ENCODE results near the gene DCHS2. TPM values are rescaled to one million over a fixed set of nuclear protein-coding genes. Genes with fewer than 3 reads are reported as not detected.

DCHS2 gene, protein sequence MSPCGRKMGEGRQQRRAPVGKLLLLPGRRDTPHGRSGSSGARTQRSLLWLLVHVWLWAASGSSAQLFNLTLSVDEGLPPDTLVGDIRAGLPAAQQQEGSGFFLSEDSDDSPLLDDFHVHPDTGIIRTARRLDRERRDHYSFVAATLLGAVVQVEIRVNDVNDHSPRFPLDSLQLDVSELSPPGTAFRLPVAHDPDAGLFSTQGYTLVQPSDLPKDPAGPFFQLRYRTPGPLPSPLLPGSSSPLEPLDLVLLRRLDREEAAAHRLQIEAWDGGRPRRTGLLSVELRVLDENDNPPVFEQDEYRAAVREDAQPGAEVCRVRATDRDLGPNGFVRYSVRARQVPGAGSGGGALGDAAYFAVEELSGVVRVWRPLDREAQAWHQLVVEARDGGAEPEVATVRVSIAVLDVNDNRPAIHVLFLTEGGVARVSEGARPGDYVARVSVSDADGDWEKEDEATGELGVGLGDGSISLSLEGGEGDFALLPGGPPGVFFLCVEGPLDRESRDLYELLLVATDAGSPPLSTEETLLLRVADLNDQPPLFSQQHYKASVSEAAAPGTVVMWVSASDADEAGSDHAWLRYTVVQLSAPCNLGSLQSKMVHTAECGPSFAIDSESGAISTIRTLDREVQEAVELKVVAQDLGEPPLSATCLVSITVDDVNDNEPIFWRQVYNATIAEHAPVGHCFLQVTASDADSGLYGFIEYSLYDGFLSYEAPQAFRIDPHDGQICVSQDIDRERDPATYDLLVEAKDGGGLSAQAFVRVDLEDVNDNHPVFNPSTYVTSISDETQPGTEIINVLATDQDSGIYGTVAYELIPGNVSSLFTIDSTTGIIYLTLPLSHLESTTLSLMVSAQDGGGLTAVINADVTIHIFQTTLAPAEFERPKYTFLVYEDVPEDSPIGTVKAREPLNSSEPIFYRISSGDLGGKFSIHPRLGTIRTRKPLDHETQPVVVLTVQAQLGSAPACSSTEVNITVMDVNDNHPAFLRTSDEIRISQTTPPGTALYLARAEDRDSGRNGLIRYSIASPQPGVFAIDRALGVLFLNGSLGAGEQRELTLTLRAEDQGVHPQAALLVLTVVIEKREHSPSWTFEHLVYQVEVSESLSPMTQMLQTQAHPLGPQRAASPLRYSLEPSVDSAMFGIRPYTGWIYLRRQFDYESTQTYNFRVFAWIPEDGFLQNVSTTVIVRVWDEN (N-terminal part only)
- total RNA-seq (ENCODE audit: unreplicated experiment), result 97.4 TPM
- long read RNA-seq, partial matches to known transcripts, result 0 of 3 reads
- long read RNA-seq, other reads (novel, unspliced or antisense), result 3 of 3 reads

DNA sequence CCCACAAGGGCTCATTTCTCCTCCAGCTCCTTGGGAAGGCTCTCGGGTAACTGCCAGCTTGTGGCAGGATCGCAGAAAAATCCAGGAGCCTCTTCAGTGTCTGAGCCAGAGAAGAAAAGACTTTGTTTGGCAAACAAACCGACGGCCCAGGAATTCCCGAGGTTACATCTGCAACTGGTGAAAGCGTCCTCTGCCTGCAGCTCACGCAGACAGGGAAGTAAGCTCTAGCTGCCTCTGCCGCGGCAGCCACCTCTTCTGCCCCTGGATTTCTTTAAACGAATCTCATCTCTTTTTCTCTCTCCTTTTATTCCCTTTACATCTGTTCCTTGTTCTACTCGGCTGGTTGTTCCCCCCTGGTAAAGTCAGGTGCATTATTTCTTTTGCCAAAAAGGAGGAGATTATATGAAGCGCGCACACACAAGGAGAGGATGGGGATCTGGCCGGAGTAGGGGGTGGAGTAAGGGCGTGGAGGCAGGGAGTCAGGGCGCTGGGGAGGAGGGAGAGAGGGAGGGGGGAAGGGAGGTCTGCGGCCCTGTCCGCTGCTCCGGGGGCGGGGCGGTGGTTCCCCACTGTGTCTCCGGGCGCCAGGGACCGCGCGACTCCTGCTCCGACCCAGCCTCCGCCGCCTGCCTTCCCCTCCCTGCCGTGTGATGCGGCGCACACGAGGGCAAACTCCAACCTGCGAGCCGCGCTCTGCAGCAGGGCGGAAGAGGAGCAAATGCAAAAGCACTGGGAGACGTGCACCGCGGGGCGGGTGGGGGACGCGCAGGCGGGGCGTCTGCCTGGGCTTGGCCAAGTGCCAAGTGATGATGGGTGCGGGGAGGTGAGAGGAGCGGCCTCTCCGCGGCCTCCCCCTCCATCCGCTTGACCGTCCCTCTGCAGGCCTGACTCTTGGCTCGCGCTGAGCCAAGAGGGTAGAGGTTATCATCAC, at the start of gene DCHS2:
TSS of gene DCHS2 (minus strand) at position 459 of the 931 bp plus-strand sequence. CDS start at position 15, 444 bp downstream.
- DNase-seq, result peak; percentile 92
- peaks cover 17% of the 10 kb centered on the region for H3K27me3 Mint-ChIP-seq (ENCODE audit: unreplicated experiment)
- no peaks in the 10 kb centered on the region for H3K36me3 Mint-ChIP-seq (ENCODE audit: unreplicated experiment)
- H3K4me1 Mint-ChIP-seq (ENCODE audit: low read depth, unreplicated experiment), result peaks cover 7% of the 10 kb centered on the region
- peak within 1 kb of the TSS; percentile 95 for H3K27ac Mint-ChIP-seq (ENCODE audit: unreplicated experiment)
- H3K9me3 Mint-ChIP-seq (ENCODE audit: unreplicated experiment), result peaks cover 13% of the 10 kb centered on the region
- TF ChIP-seq, protein P1, sequence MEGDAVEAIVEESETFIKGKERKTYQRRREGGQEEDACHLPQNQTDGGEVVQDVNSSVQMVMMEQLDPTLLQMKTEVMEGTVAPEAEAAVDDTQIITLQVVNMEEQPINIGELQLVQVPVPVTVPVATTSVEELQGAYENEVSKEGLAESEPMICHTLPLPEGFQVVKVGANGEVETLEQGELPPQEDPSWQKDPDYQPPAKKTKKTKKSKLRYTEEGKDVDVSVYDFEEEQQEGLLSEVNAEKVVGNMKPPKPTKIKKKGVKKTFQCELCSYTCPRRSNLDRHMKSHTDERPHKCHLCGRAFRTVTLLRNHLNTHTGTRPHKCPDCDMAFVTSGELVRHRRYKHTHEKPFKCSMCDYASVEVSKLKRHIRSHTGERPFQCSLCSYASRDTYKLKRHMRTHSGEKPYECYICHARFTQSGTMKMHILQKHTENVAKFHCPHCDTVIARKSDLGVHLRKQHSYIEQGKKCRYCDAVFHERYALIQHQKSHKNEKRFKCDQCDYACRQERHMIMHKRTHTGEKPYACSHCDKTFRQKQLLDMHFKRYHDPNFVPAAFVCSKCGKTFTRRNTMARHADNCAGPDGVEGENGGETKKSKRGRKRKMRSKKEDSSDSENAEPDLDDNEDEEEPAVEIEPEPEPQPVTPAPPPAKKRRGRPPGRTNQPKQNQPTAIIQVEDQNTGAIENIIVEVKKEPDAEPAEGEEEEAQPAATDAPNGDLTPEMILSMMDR (IDR thresholded peaks at IDR 0.05; ENCODE audit: partially characterized antibody, unreplicated experiment), result no peak
- no peak within 1 kb of the TSS for H3K4me3 Mint-ChIP-seq (ENCODE audit: unreplicated experiment)

DNA sequence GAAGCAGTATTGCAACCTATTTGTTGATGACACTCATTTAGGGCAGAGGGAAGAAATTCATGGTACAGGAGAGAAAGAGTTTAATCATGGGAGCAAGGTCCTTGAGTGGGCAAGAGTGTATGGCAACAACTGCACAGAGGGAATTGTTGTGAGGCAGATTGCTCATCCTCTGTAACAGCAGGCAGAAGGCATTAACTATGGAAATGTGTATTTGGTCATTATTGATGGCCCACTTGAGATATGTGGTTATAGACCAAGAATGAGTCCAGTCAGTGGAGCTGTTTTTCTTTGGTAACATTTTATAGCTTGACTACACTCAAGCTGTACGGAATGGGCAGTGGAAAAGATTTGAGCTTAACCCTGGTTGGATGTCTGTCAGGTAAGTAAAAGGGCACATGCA, 42.7 kb upstream of the DCHS2 start:
- Mint-ChIP-seq H3K36me3 (ENCODE audit: unreplicated experiment) (no peaks in the 10 kb centered on the region), H3K4me3 (ENCODE audit: unreplicated experiment) (no peak overlapping the region), H3K27me3 (ENCODE audit: unreplicated experiment) (no peaks in the 10 kb centered on the region), H3K27ac (ENCODE audit: unreplicated experiment) (no peak overlapping the region), H3K9me3 (ENCODE audit: unreplicated experiment) (no peaks in the 10 kb centered on the region), H3K4me1 (ENCODE audit: low read depth, unreplicated experiment) (peaks cover 2% of the 10 kb centered on the region)
- TF ChIP-seq, protein P1 (IDR thresholded peaks at IDR 0.05; ENCODE audit: partially characterized antibody, unreplicated experiment), result no peak
- DNase-seq, result no peak

DNA sequence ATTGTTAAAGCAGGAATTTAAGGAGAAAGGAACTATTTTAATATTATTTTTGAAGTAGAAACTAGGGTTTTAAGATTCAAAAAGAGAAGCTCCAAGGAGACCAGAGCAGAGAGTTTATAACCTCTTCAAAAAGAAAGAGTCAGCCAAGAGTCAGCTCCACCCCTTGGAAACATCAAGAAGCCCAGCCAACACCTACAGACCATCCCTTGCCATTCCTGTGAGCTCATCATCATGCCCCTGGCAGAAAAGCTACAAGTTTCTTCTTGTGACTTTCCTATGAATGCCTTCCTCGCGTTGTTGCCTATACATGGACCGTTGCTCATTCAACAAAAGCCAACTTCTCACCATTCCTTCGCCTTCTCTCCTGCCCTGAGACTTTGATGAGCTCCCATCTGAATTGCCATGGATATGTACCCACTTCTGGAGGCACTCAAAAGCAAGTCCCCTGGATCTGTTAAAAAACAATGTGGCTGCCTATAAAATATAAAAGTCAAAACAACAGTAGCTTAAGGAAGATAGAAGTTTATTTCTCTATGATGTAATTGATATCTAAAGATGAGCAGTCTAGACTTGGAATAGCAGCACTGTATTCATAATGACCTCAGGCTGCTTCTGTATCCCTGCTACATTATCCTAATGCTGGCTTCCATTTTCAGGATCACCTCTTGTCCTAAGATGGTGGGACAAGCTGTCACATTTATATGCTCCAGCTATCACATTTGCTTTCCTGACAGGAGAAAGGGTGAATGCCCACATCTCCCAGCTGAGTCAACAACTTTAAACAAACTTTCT, 38.3 kb upstream of the DCHS2 start:
- Mint-ChIP-seq H3K4me1 (ENCODE audit: low read depth, unreplicated experiment) (peaks cover 2% of the 10 kb centered on the region), H3K9me3 (ENCODE audit: unreplicated experiment) (no peaks in the 10 kb centered on the region)
- TF ChIP-seq, protein P1 (IDR thresholded peaks at IDR 0.05; ENCODE audit: partially characterized antibody, unreplicated experiment), result no peak

DNA sequence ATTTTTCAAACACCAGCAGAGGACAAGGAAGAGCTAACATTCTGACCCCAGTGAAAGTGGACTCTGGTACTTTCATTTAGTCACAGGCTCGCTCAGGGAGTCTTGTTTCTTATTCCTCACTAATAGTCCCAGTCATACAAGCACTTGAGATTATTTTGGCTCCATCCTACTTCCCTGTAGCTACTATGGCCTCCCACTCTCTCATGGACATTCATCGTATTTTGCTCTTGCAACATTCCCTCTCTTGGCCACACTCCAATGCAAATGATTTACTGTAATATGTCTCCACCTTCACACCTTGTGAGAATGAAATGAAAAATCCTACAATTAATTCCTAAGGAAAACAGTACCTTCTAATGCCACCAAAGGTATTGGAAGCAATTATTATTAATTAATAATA, 37.3 kb upstream of the DCHS2 start:
- TF ChIP-seq, protein P1 (IDR thresholded peaks at IDR 0.05; ENCODE audit: partially characterized antibody, unreplicated experiment), result no peak
- Mint-ChIP-seq H3K4me3 (ENCODE audit: unreplicated experiment) (no peak overlapping the region), H3K27me3 (ENCODE audit: unreplicated experiment) (no peaks in the 10 kb centered on the region), H3K4me1 (ENCODE audit: low read depth, unreplicated experiment) (no peaks in the 10 kb centered on the region), H3K9me3 (ENCODE audit: unreplicated experiment) (no peaks in the 10 kb centered on the region), H3K27ac (ENCODE audit: unreplicated experiment) (no peak overlapping the region), H3K36me3 (ENCODE audit: unreplicated experiment) (no peaks in the 10 kb centered on the region)
- no peak for DNase-seq

More for the DNA sequence above, 38.3 kb upstream of the DCHS2 start:
- H3K36me3 Mint-ChIP-seq (ENCODE audit: unreplicated experiment), result no peaks in the 10 kb centered on the region
- H3K27ac Mint-ChIP-seq (ENCODE audit: unreplicated experiment), result no peak overlapping the region
- no peak for DNase-seq
- no peaks in the 10 kb centered on the region for H3K27me3 Mint-ChIP-seq (ENCODE audit: unreplicated experiment)
- no peak overlapping the region for H3K4me3 Mint-ChIP-seq (ENCODE audit: unreplicated experiment)

All from glutamatergic neuron (in vitro differentiated cells).